Measurements from ENCODE around the gene TBX10.
"Not testable (repeated sequence)": the region's sequence is repeated elsewhere in the genome, so short reads cannot be mapped to it uniquely, and the experiment has no call there.

DNA sequence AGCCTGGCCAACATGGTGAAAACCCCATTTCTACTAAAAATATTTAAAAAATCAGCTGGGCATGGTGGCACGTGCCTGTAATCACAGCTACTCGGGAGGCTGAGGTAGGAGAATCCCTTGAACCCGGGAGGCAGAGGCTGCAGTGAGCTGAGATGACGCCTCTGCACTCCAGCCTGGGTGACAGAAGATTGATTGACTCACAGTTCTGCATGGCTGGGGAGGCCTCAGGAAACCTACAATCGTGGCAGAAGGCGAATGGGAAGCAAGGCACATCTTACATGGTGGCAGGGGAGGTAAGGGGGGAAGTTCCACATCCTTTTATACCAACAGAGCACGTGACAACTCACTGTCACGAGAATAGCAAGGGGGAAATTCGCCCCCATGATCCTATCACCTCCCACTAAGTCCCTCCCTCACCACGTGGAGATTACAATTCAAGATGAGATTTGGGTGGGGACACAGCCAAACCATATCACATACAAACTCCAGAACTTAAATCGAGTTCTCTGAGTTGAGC, 50.6 kb downstream of the TBX10 start:
- TF ChIP-seq, protein P1, sequence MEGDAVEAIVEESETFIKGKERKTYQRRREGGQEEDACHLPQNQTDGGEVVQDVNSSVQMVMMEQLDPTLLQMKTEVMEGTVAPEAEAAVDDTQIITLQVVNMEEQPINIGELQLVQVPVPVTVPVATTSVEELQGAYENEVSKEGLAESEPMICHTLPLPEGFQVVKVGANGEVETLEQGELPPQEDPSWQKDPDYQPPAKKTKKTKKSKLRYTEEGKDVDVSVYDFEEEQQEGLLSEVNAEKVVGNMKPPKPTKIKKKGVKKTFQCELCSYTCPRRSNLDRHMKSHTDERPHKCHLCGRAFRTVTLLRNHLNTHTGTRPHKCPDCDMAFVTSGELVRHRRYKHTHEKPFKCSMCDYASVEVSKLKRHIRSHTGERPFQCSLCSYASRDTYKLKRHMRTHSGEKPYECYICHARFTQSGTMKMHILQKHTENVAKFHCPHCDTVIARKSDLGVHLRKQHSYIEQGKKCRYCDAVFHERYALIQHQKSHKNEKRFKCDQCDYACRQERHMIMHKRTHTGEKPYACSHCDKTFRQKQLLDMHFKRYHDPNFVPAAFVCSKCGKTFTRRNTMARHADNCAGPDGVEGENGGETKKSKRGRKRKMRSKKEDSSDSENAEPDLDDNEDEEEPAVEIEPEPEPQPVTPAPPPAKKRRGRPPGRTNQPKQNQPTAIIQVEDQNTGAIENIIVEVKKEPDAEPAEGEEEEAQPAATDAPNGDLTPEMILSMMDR (IDR thresholded peaks at IDR 0.05) = not testable (repeated sequence)
- not testable (repeated sequence) for TF ChIP-seq POLR2A (IDR thresholded peaks at IDR 0.05)
